Naive thymus-derived CD8-positive, alpha-beta T cell (primary cell): ENCODE results near the gene NPEPL1. TPM values are rescaled to one million over a fixed set of nuclear protein-coding genes. Genes with fewer than 3 reads are reported as not detected.
"Not testable (repeated sequence)": the region's sequence is repeated elsewhere in the genome, so short reads cannot be mapped to it uniquely, and the experiment has no call there.

ENCODE experiments used
- ATAC-seq, 2 donors: fragments of 150-1000 bp; cut with Tn5 transposase in 1 of 2; sonication (Bioruptor Pico), chemical (Tn5 transposase) in 1 of 2; 1 replicate in 1 of 2; 2 replicates in 1 of 2; pipeline ENCODE4 v1.10.0; 2021; ENCODE audit warnings: mild to moderate bottlenecking in 2 of 2, moderate library complexity in 2 of 2
- POLR2A ChIA-PET: fragments of 350-600 bp; sonication (Branson Sonifier 250); formaldehyde crosslinking; loops from one replicate; lab custom pipeline; 2021; ENCODE audit warnings: antibody characterized with exemption; lab: Charles Lee
- DNase-seq, 10 donors: peaks; one replicate each; pipeline versions ENCODE4 v3.0.0 to v3.0.0-alpha.2; 2020 to 2022
- H3K27ac Mint-ChIP-seq, 10 donors: one replicate each; pipeline ENCODE4 v1.8.0; 2020 to 2022; ENCODE audit warnings: mild to moderate bottlenecking in 10 of 10, mixed read lengths in 10 of 10, moderate library complexity in 4 of 10, inconsistent platforms in 1 of 10
- H3K27me3 Mint-ChIP-seq, 5 donors: one replicate each; pipeline ENCODE4 v1.8.0; 2021 to 2022; ENCODE audit warnings: mixed read lengths in 5 of 5
- H3K36me3 Mint-ChIP-seq, 3 donors: one replicate each; pipeline ENCODE4 v1.8.0; 2020 to 2022; ENCODE audit warnings: mixed read lengths in 3 of 3, mild to moderate bottlenecking in 2 of 3, inconsistent platforms in 1 of 3
- H3K4me1 Mint-ChIP-seq, 4 donors: one replicate each; pipeline ENCODE4 v1.8.0; 2021 to 2022; ENCODE audit warnings: mixed read lengths in 4 of 4
- H3K4me3 Mint-ChIP-seq, 10 donors: one replicate each; pipeline ENCODE4 v1.8.0; 2020 to 2022; ENCODE audit warnings: mild to moderate bottlenecking in 10 of 10, mixed read lengths in 10 of 10, moderate library complexity in 6 of 10, inconsistent platforms in 1 of 10
- H3K9me3 Mint-ChIP-seq, 9 donors: one replicate each; pipeline ENCODE4 v1.8.0; 2020 to 2022; ENCODE audit warnings: mixed read lengths in 9 of 9, mild to moderate bottlenecking in 3 of 9, inconsistent platforms in 1 of 9, moderate library complexity in 1 of 9
- polyA plus RNA-seq, 3 donors: library from polyadenylated mRNA; unstranded; fragments of 300-500 nt; fragmentation: Illumina TruSeq; gene quantifications; one replicate each; pipeline ENCODE4 v1.2.3, GENCODE V29; 2021
- total RNA-seq, 8 experiments: library from RNA in 2 of 8; stranded (reverse) in 2 of 8; gene quantifications; one replicate each; pipeline ENCODE4 v1.2.3 and lab custom pipeline; 2021 to 2026

Gene NPEPL1
- total RNA-seq (10 to 100 TPM; 43.1 to 44.8 TPM), polyA plus RNA-seq (1 to 10 TPM; 5.3 to 6.3 (median 5.5) TPM), total RNA-seq (lab: John Stamatoyannopoulos, UW) (6.8 to 23.3 (median 12.1) reads per million in 6 experiments)

GRCh38 chr20:58692579-58693225, at the start of gene NPEPL1:
Gene NPEPL1, plus strand, starts transcription at chr20:58692800. Its CDS starts 101 bp downstream, at chr20:58692901.
- peak within 1 kb of the TSS; percentile 62 to 95 (median 88) for H3K27ac Mint-ChIP-seq
- POLR2A ChIA-PET = interaction anchor here (1.2 to 6.5 kb wide), 3 partner anchors 25 to 42 kb away, joined by 4 to 67 read pairs (median 5); partner anchors contain the start of gene STX16

GRCh38 chr20:58642896-58643295, 49.7 kb upstream of the NPEPL1 start:
- H3K27ac Mint-ChIP-seq = peak overlapping the region in 1 of 10 donors; percentile 21
- not testable (repeated sequence) for H3K4me3 Mint-ChIP-seq, ATAC-seq, H3K4me1 Mint-ChIP-seq, H3K36me3 Mint-ChIP-seq, H3K27me3 Mint-ChIP-seq, H3K9me3 Mint-ChIP-seq
- DNase-seq = peak in 1 of 10 donors; percentile 3
- POLR2A ChIA-PET = interaction anchor here (1.3 kb wide), 1 partner anchor 8 kb away, joined by 4 read pairs; the partner anchor contains the start of gene STX16

More at GRCh38 chr20:58692579-58693225, at the start of gene NPEPL1:
- Mint-ChIP-seq H3K36me3 (peaks cover 0 to 11% (median 4%) of the 10 kb centered on the region in 3 donors), H3K4me3 (peak within 1 kb of the TSS; percentile 75 to 90 (median 82)), H3K9me3 (no peaks in the 10 kb centered on the region), H3K27me3 (no peaks in the 10 kb centered on the region), H3K4me1 (peaks cover 3 to 13% (median 9%) of the 10 kb centered on the region in 4 donors)
- DNase-seq (peak; percentile 21 to 72 (median 58)), ATAC-seq (peak; percentile 91 to 92)

GRCh38 chr20:58645412-58645968, 47.1 kb upstream of the NPEPL1 start:
- ATAC-seq = no peak
- H3K4me1 Mint-ChIP-seq = peaks cover 2 to 9% (median 6%) of the 10 kb centered on the region in 4 donors
- H3K27ac Mint-ChIP-seq = peak overlapping the region in 4 of 10 donors; percentile 22 to 58 (median 44)

GRCh38 chr20:58646257-58646656, 46.3 kb upstream of the NPEPL1 start:
- Mint-ChIP-seq H3K27me3 (peaks cover 0 to 9% (median 3%) of the 10 kb centered on the region in 5 donors), H3K36me3 (no peaks in the 10 kb centered on the region), H3K4me3 (no peak overlapping the region), H3K9me3 (no peaks in the 10 kb centered on the region), H3K4me1 (peaks cover 5 to 15% (median 6%) of the 10 kb centered on the region in 4 donors), H3K27ac (no peak overlapping the region)
- DNase-seq = no peak
- ATAC-seq = no peak
- POLR2A ChIA-PET = no interaction called here

More at GRCh38 chr20:58645412-58645968, 47.1 kb upstream of the NPEPL1 start:
- no peak for DNase-seq
- no peak overlapping the region for H3K4me3 Mint-ChIP-seq
- H3K27me3 Mint-ChIP-seq = peaks cover 0 to 9% (median 3%) of the 10 kb centered on the region in 5 donors
- POLR2A ChIA-PET = no interaction called here
- H3K36me3 Mint-ChIP-seq = no peaks in the 10 kb centered on the region
- H3K9me3 Mint-ChIP-seq = no peaks in the 10 kb centered on the region

- Mint-ChIP-seq H3K36me3 (no peaks in the 10 kb centered on the region), H3K27ac (peak overlapping the region in 1 of 10 donors; percentile 53), H3K4me3 (peak overlapping the region in 2 of 10 donors; percentile 4 to 14), H3K27me3 (peaks cover 0 to 9% (median 3%) of the 10 kb centered on the region in 5 donors), H3K9me3 (no peaks in the 10 kb centered on the region), H3K4me1 (peaks cover 5 to 18% (median 7%) of the 10 kb centered on the region in 4 donors)
- ATAC-seq (no peak), DNase-seq (no peak)
- POLR2A ChIA-PET = no interaction called here
Measured at GRCh38 chr20:58646703-58647102, 45.9 kb upstream of the NPEPL1 start.

GRCh38 chr20:58647162-58647795, 45.3 kb upstream of the NPEPL1 start:
- DNase-seq (no peak), ATAC-seq (no peak)
- POLR2A ChIA-PET = interaction anchor here (1.0 kb wide), 1 partner anchor 42 kb away, joined by 3 read pairs; no protein-coding TSS in a partner anchor
- Mint-ChIP-seq H3K4me1 (peaks cover 5 to 20% (median 7%) of the 10 kb centered on the region in 4 donors), H3K9me3 (no peaks in the 10 kb centered on the region), H3K27ac (peak overlapping the region in 3 of 10 donors; percentile 25 to 77 (median 36)), H3K4me3 (peak overlapping the region in 2 of 10 donors; percentile 22 to 56), H3K27me3 (peaks cover 0 to 4% (median 0%) of the 10 kb centered on the region in 5 donors), H3K36me3 (no peaks in the 10 kb centered on the region)

GRCh38 chr20:58647796-58648501, 44.7 kb upstream of the NPEPL1 start:
- POLR2A ChIA-PET = interaction anchor here (1.0 to 5.1 kb wide), 2 partner anchors 12 to 41 kb away, joined by 3 to 112 read pairs; no protein-coding TSS in a partner anchor
- no peaks in the 10 kb centered on the region for H3K9me3 Mint-ChIP-seq
- peak overlapping the region in 3 of 10 donors; percentile 22 to 56 (median 28) for H3K4me3 Mint-ChIP-seq
- DNase-seq (no peak), ATAC-seq (no peak)
- no peaks in the 10 kb centered on the region for H3K36me3 Mint-ChIP-seq
- H3K27me3 Mint-ChIP-seq = no peaks in the 10 kb centered on the region
- peaks cover 8 to 27% (median 9%) of the 10 kb centered on the region in 4 donors for H3K4me1 Mint-ChIP-seq
- peak overlapping the region in 3 of 10 donors; percentile 25 to 77 (median 36) for H3K27ac Mint-ChIP-seq

- not testable (repeated sequence) for H3K9me3 Mint-ChIP-seq, H3K27me3 Mint-ChIP-seq, H3K36me3 Mint-ChIP-seq, ATAC-seq, DNase-seq
- Mint-ChIP-seq H3K27ac (peak overlapping the region in 4 of 10 donors; percentile 67 to 92 (median 83)), H3K4me1 (peaks cover 11 to 32% (median 14%) of the 10 kb centered on the region in 4 donors), H3K4me3 (peak overlapping the region in 8 of 10 donors; percentile 77 to 94 (median 82))
- POLR2A ChIA-PET = interaction anchor here (0.7 to 5.1 kb wide), 2 partner anchors 11 to 191 kb away, joined by 3 to 112 read pairs; no protein-coding TSS in a partner anchor
Measured at GRCh38 chr20:58648502-58648825, 44.1 kb upstream of the NPEPL1 start.

GRCh38 chr20:58649288-58650180, 43.1 kb upstream of the NPEPL1 start:
- ATAC-seq = peak in 1 of 2 donors; percentile 16
- Mint-ChIP-seq H3K9me3 (no peaks in the 10 kb centered on the region), H3K4me3 (peak overlapping the region; percentile 70 to 94 (median 82)), H3K27me3 (no peaks in the 10 kb centered on the region), H3K27ac (peak overlapping the region; percentile 57 to 93 (median 86)), H3K36me3 (peaks cover 0 to 3% (median 0%) of the 10 kb centered on the region in 3 donors), H3K4me1 (peaks cover 11 to 32% (median 18%) of the 10 kb centered on the region in 4 donors)
- POLR2A ChIA-PET = interaction anchor here (0.6 to 5.1 kb wide), 6 partner anchors 10 to 333 kb away, joined by 3 to 112 read pairs (median 38); partner anchors contain the start of genes NPEPL1 and VAPB
- peak in 7 of 10 donors; percentile 22 to 57 (median 35) for DNase-seq

- POLR2A ChIA-PET = interaction anchor here (0.6 to 5.1 kb wide), 23 partner anchors 9 to 754 kb away, joined by 3 to 112 read pairs (median 6); partner anchors contain the start of genes ATP5F1E, GNAS, NPEPL1 and VAPB
- DNase-seq (peak in 9 of 10 donors; percentile 26 to 62 (median 45)), ATAC-seq (peak; percentile 21 to 33)
- Mint-ChIP-seq H3K4me1 (peaks cover 11 to 32% (median 21%) of the 10 kb centered on the region in 4 donors), H3K36me3 (peaks cover 0 to 3% (median 0%) of the 10 kb centered on the region in 3 donors), H3K4me3 (peak overlapping the region; percentile 92 to 100 (median 98)), H3K9me3 (no peaks in the 10 kb centered on the region), H3K27me3 (no peaks in the 10 kb centered on the region), H3K27ac (peak overlapping the region; percentile 99 to 100 (median 100))
Measured at GRCh38 chr20:58650181-58650775, 42.3 kb upstream of the NPEPL1 start.
